ENCODE data around the gene SIRT2.

DNA sequence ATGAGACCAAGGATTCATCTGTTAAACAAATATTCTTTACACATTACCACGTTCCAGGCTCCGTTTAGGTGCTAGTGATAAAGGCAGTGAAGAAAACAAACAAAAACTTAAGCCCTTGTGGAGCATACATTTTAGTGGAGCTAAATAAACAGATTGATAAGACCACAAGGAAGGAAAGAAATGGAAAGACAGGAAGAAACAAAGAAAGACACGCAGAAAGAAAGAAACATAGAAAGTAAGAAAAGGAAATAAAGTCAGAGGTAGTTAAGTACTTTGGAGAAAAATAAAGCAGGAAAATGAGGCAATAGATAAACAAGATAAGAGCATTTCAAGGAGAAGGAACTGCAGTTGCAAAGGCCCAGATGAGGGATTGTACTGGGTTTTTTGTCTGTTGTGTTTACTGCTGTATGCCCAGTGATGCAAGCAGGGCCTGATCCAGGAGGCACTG is 1.3 kb upstream of the SIRT2 start:
- TF ChIP-seq CTCF (IDR thresholded peaks at IDR 0.05) (no peak), EZH2 (IDR thresholded peaks at IDR 0.05) (no peak)

Data from neural progenitor cell (in vitro differentiated cells).